ENCODE data around the gene TEAD2.

- TF ChIP-seq EZH2 (IDR thresholded peaks at IDR 0.05; ENCODE audit: borderline replicate concordance, insufficient read depth, low read length, poor library complexity, severe bottlenecking) (no peak), REST (IDR thresholded peaks at IDR 0.05; ENCODE audit: borderline replicate concordance) (no peak)
- TF ChIP-seq, protein P1, sequence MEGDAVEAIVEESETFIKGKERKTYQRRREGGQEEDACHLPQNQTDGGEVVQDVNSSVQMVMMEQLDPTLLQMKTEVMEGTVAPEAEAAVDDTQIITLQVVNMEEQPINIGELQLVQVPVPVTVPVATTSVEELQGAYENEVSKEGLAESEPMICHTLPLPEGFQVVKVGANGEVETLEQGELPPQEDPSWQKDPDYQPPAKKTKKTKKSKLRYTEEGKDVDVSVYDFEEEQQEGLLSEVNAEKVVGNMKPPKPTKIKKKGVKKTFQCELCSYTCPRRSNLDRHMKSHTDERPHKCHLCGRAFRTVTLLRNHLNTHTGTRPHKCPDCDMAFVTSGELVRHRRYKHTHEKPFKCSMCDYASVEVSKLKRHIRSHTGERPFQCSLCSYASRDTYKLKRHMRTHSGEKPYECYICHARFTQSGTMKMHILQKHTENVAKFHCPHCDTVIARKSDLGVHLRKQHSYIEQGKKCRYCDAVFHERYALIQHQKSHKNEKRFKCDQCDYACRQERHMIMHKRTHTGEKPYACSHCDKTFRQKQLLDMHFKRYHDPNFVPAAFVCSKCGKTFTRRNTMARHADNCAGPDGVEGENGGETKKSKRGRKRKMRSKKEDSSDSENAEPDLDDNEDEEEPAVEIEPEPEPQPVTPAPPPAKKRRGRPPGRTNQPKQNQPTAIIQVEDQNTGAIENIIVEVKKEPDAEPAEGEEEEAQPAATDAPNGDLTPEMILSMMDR (IDR thresholded peaks at IDR 0.05; ENCODE audit: poor library complexity, severe bottlenecking), result no peak
These were observed 36.7 kb upstream of the TEAD2 start for GRCh38 chr19:49398931-49399330.

Measured in neural cell (in vitro differentiated cells).